NT2/D1 (cell line): ENCODE data around the gene USP2.

Experiments
- DNase-seq: peaks from one replicate; pipeline ENCODE4 v3.0.0-alpha.2; 2011; ENCODE audit warnings: low read depth, low spot score
- H3K27me3 ChIP-seq: 2 replicates; pipeline ENCODE4 v1.6.0; 2011; ENCODE audit warnings: mild to moderate bottlenecking; ENCODE audit not compliant: insufficient read length, insufficient read depth
- H3K36me3 ChIP-seq: 2 replicates; pipeline ENCODE4 v1.6.1; 2011; ENCODE audit warnings: mild to moderate bottlenecking, low read length, mixed read lengths; ENCODE audit not compliant: insufficient read depth, insufficient read length
- H3K4me1 ChIP-seq: 2 replicates; pipeline ENCODE4 v1.5.1; 2011; ENCODE audit not compliant: insufficient read depth, insufficient read length
- H3K4me3 ChIP-seq: 2 replicates; pipeline ENCODE4 v1.5.1; 2011; ENCODE audit warnings: low read depth; ENCODE audit not compliant: insufficient read length
- H3K9ac ChIP-seq: 2 replicates; pipeline ENCODE4 v1.6.0; 2011; ENCODE audit warnings: low read depth; ENCODE audit not compliant: insufficient read length
- H3K9me3 ChIP-seq: 2 replicates; pipeline ENCODE4 v1.5.1; 2011; ENCODE audit warnings: mild to moderate bottlenecking, low read length; ENCODE audit not compliant: insufficient read depth
- SUZ12 ChIP-seq: IDR thresholded peaks from 2 replicates; pipeline ENCODE4 v1.6.1; 2011; ENCODE audit not compliant: insufficient read length, insufficient read depth; ENCODE audit errors: extremely low read depth
- YY1 ChIP-seq: IDR thresholded peaks from 2 replicates; pipeline ENCODE4 v1.6.1; 2011; ENCODE audit not compliant: insufficient read length, insufficient read depth
- ZNF274 ChIP-seq: IDR thresholded peaks from 2 replicates; pipeline ENCODE4 v1.6.1; 2011; ENCODE audit warnings: mild to moderate bottlenecking, low read depth, low read length

Gene USP2

GRCh38 chr11:119317592-119318239 lies 63.8 kb downstream of the USP2 start:
- no peaks in the 10 kb centered on the region for H3K9me3 ChIP-seq
- peak overlapping the region; percentile 83 for H3K9ac ChIP-seq
- peaks cover 22% of the 10 kb centered on the region for H3K4me1 ChIP-seq
- peak overlapping the region; percentile 39 for H3K4me3 ChIP-seq
- peaks cover 23% of the 10 kb centered on the region for H3K36me3 ChIP-seq
- TF ChIP-seq ZNF274: no peak
- TF ChIP-seq YY1: no peak
- no peak for TF ChIP-seq SUZ12
- H3K27me3 ChIP-seq: peaks cover 14% of the 10 kb centered on the region
- DNase-seq: no peak

GRCh38 chr11:119316729-119317591 lies 64.5 kb downstream of the USP2 start, which contains the start of gene MCAM:
Gene MCAM (minus strand): TSS chr11:119317130. CDS start chr11:119317101, 29 bp downstream.
- no peak for DNase-seq
- H3K4me1 ChIP-seq: peaks cover 21% of the 10 kb centered on the region
- no peaks in the 10 kb centered on the region for H3K9me3 ChIP-seq
- H3K27me3 ChIP-seq: peaks cover 14% of the 10 kb centered on the region
- H3K36me3 ChIP-seq: peaks cover 30% of the 10 kb centered on the region
- peak within 1 kb of the TSS; percentile 57 for H3K4me3 ChIP-seq
- no peak for TF ChIP-seq ZNF274
- TF ChIP-seq SUZ12: no peak
- no peak for TF ChIP-seq YY1
- H3K9ac ChIP-seq: peak within 1 kb of the TSS; percentile 91

- H3K27me3 ChIP-seq: peaks cover 14% of the 10 kb centered on the region
- H3K4me3 ChIP-seq: peak overlapping the region; percentile 57
- H3K9me3 ChIP-seq: no peaks in the 10 kb centered on the region
- H3K4me1 ChIP-seq: peaks cover 21% of the 10 kb centered on the region
- no peak for DNase-seq
- TF ChIP-seq SUZ12 (no peak), ZNF274 (no peak), YY1 (no peak)
- peak overlapping the region; percentile 91 for H3K9ac ChIP-seq
- H3K36me3 ChIP-seq: peaks cover 38% of the 10 kb centered on the region
These were observed 65.3 kb downstream of the USP2 start for GRCh38 chr11:119316016-119316728.

- Histone ChIP-seq H3K4me3 (peak overlapping the region; percentile 57), H3K27me3 (peaks cover 14% of the 10 kb centered on the region), H3K36me3 (peaks cover 46% of the 10 kb centered on the region), H3K9ac (peak overlapping the region; percentile 91), H3K4me1 (peaks cover 21% of the 10 kb centered on the region), H3K9me3 (no peaks in the 10 kb centered on the region)
- no peak for TF ChIP-seq ZNF274
- no peak for TF ChIP-seq SUZ12
- no peak for TF ChIP-seq YY1
- no peak for DNase-seq
These were observed 66.1 kb downstream of the USP2 start for GRCh38 chr11:119315131-119316015.

- DNase-seq: no peak
- H3K9ac ChIP-seq: peak overlapping the region; percentile 91
- TF ChIP-seq SUZ12 (no peak), ZNF274 (no peak), YY1 (no peak)
- H3K27me3 ChIP-seq: peaks cover 14% of the 10 kb centered on the region
- peaks cover 21% of the 10 kb centered on the region for H3K4me1 ChIP-seq
- peaks cover 53% of the 10 kb centered on the region for H3K36me3 ChIP-seq
- peak overlapping the region; percentile 57 for H3K4me3 ChIP-seq
- no peaks in the 10 kb centered on the region for H3K9me3 ChIP-seq
These were observed 66.8 kb downstream of the USP2 start for GRCh38 chr11:119314726-119315125.

GRCh38 chr11:119310682-119311052 lies 70.8 kb downstream of the USP2 start:
- peaks cover 81% of the 10 kb centered on the region for H3K36me3 ChIP-seq
- TF ChIP-seq SUZ12 (no peak), YY1 (no peak)
- DNase-seq: no peak

More at GRCh38 chr11:119310682-119311052, 70.8 kb downstream of the USP2 start:
- no peak overlapping the region for H3K4me3 ChIP-seq
- peaks cover 5% of the 10 kb centered on the region for H3K4me1 ChIP-seq
- no peaks in the 10 kb centered on the region for H3K9me3 ChIP-seq
- no peak overlapping the region for H3K9ac ChIP-seq
- peaks cover 3% of the 10 kb centered on the region for H3K27me3 ChIP-seq
